HG03521 (cell line): ENCODE results near the gene NEDD4L.
"Not testable (repeated sequence)": the region's sequence is repeated elsewhere in the genome, so short reads cannot be mapped to it uniquely, and the experiment has no call there.

Source experiments
- ATAC-seq: cut with Tn5 transposase; IDR thresholded peaks from one replicate; pipeline ENCODE4 v1.9.1; 2021; ENCODE audit warnings: mild to moderate bottlenecking, moderate library complexity; ENCODE audit not compliant: unreplicated experiment

Gene NEDD4L

GRCh38 chr18:58362027-58362575, 318.1 kb downstream of the NEDD4L start:
- ATAC-seq, result no peak

- no peak for ATAC-seq
Observed at GRCh38 chr18:58362829-58363271, 318.8 kb downstream of the NEDD4L start.

- ATAC-seq, result no peak
Observed at GRCh38 chr18:58363767-58364540, 319.9 kb downstream of the NEDD4L start.

GRCh38 chr18:58364876-58365528, 321.0 kb downstream of the NEDD4L start:
- no peak for ATAC-seq

- ATAC-seq, result no peak
Observed at GRCh38 chr18:58367425-58368140, 323.6 kb downstream of the NEDD4L start.

GRCh38 chr18:58369616-58370015, 325.6 kb downstream of the NEDD4L start:
- ATAC-seq, result no peak

- ATAC-seq, result no peak
Observed at GRCh38 chr18:58370038-58370580, 326.1 kb downstream of the NEDD4L start.

GRCh38 chr18:58370612-58371011, 326.6 kb downstream of the NEDD4L start:
- no peak for ATAC-seq

GRCh38 chr18:58373481-58373880, 329.5 kb downstream of the NEDD4L start:
- no peak for ATAC-seq

GRCh38 chr18:58375051-58375450, 331.0 kb downstream of the NEDD4L start:
- no peak for ATAC-seq

GRCh38 chr18:58378411-58379379, 334.7 kb downstream of the NEDD4L start:
- no peak for ATAC-seq

- ATAC-seq, result no peak
Observed at GRCh38 chr18:58379443-58379842, 335.4 kb downstream of the NEDD4L start.

- ATAC-seq, result not testable (repeated sequence)
Observed at GRCh38 chr18:58380113-58380512, 336.1 kb downstream of the NEDD4L start.

- ATAC-seq, result no peak
Observed at GRCh38 chr18:58381676-58382411, 337.8 kb downstream of the NEDD4L start.

- ATAC-seq, result no peak
Observed at GRCh38 chr18:58382446-58382845, 338.4 kb downstream of the NEDD4L start.

- ATAC-seq, result no peak
Observed at GRCh38 chr18:58385472-58385871, 341.4 kb downstream of the NEDD4L start.

GRCh38 chr18:58386780-58387179, 342.8 kb downstream of the NEDD4L start:
- no peak for ATAC-seq

GRCh38 chr18:58387716-58388115, 343.7 kb downstream of the NEDD4L start:
- ATAC-seq, result no peak

GRCh38 chr18:58388736-58389135, 344.7 kb downstream of the NEDD4L start:
- no peak for ATAC-seq
